GM19455 (cell line): ENCODE results near the gene BTBD9.

Source experiments
- ATAC-seq: cut with Tn5 transposase; IDR thresholded peaks from one replicate; pipeline ENCODE4 v1.9.1; 2021; ENCODE audit not compliant: unreplicated experiment

Gene BTBD9

GRCh38 chr6:38566295-38567030, 73.3 kb downstream of the BTBD9 start:
- ATAC-seq: no peak

GRCh38 chr6:38564301-38564700, 75.4 kb downstream of the BTBD9 start:
- no peak for ATAC-seq

GRCh38 chr6:38555606-38556005, 84.1 kb downstream of the BTBD9 start:
- no peak for ATAC-seq

- ATAC-seq: no peak
Measured at GRCh38 chr6:38554700-38555413, 84.9 kb downstream of the BTBD9 start.

GRCh38 chr6:38554014-38554413, 85.7 kb downstream of the BTBD9 start:
- ATAC-seq: no peak

GRCh38 chr6:38552121-38552520, 87.6 kb downstream of the BTBD9 start:
- ATAC-seq: no peak

- ATAC-seq: no peak
Measured at GRCh38 chr6:38549795-38550194, 89.9 kb downstream of the BTBD9 start.

GRCh38 chr6:38549180-38549579, 90.5 kb downstream of the BTBD9 start:
- no peak for ATAC-seq

- no peak for ATAC-seq
Measured at GRCh38 chr6:38543022-38543421, 96.7 kb downstream of the BTBD9 start.

- no peak for ATAC-seq
Measured at GRCh38 chr6:38542031-38542430, 97.7 kb downstream of the BTBD9 start.

- ATAC-seq: no peak
Measured at GRCh38 chr6:38533064-38533463, 106.7 kb downstream of the BTBD9 start.

- no peak for ATAC-seq
Measured at GRCh38 chr6:38531134-38531533, 108.6 kb downstream of the BTBD9 start.

GRCh38 chr6:38528196-38528965, 111.3 kb downstream of the BTBD9 start:
- ATAC-seq: no peak

- no peak for ATAC-seq
Measured at GRCh38 chr6:38527371-38527770, 112.4 kb downstream of the BTBD9 start.

- ATAC-seq: no peak
Measured at GRCh38 chr6:38525888-38526287, 113.8 kb downstream of the BTBD9 start.

GRCh38 chr6:38524436-38525145, 115.1 kb downstream of the BTBD9 start:
- no peak for ATAC-seq

GRCh38 chr6:38522322-38522721, 117.4 kb downstream of the BTBD9 start:
- no peak for ATAC-seq

- no peak for ATAC-seq
Measured at GRCh38 chr6:38518511-38519304, 121.0 kb downstream of the BTBD9 start.

- ATAC-seq: no peak
Measured at GRCh38 chr6:38517005-38517404, 122.7 kb downstream of the BTBD9 start.

- no peak for ATAC-seq
Measured at GRCh38 chr6:38514399-38514798, 125.3 kb downstream of the BTBD9 start.
